ENCODE results near the gene EVI5.
A peak's percentile ranks its signal among the peaks of the same experiment; 100 is the strongest.

The EVI5 gene

DNA sequence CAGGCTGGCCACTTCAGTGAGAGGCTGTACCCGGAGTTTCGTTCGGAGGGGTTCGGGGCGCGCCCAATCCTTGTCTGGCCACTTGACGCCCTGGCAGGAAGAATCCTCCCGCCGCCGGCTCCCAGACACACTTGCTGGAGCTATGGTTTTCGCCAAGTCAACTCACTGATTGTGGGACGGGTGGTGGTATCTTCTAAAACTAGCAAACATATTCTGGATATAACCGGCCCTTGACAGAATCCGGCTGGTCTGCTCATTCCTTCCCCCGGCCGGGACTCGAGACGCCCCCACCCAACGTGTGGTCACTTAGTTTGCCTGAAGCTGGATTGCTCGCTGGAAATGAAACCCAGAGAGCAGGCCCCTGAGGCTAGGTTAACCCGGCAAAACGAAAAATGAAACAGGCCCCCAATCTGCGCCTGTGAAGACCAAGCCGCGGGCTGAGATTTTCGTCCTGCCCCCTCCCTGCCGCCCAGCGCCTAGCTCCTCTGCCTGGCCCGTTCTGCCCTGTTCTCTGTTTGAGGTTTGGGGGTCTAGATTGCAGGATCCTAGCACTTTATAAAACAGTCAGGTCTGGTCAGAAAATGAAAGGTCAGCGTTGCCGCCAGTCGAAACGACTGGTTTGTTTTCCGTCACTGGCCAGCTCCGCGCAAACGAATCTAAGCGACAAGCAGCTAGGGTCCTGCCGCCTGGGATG lies 302.8 kb downstream of the EVI5 start:
- no peak for TF ChIP-seq EZH2 (IDR thresholded peaks at IDR 0.05; ENCODE audit: borderline replicate concordance, low read length)
- TF ChIP-seq, protein P1, sequence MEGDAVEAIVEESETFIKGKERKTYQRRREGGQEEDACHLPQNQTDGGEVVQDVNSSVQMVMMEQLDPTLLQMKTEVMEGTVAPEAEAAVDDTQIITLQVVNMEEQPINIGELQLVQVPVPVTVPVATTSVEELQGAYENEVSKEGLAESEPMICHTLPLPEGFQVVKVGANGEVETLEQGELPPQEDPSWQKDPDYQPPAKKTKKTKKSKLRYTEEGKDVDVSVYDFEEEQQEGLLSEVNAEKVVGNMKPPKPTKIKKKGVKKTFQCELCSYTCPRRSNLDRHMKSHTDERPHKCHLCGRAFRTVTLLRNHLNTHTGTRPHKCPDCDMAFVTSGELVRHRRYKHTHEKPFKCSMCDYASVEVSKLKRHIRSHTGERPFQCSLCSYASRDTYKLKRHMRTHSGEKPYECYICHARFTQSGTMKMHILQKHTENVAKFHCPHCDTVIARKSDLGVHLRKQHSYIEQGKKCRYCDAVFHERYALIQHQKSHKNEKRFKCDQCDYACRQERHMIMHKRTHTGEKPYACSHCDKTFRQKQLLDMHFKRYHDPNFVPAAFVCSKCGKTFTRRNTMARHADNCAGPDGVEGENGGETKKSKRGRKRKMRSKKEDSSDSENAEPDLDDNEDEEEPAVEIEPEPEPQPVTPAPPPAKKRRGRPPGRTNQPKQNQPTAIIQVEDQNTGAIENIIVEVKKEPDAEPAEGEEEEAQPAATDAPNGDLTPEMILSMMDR (IDR thresholded peaks at IDR 0.05; ENCODE audit: low read length): no peak
- Histone ChIP-seq H3K4me2 (ENCODE audit: low read length) (peak overlapping the region; percentile 83), H3K4me3 (ENCODE audit: low read depth, low read length, poor library complexity, severe bottlenecking) (peak overlapping the region; percentile 85), H3K9me2 (ENCODE audit: low read depth, low read length) (no peaks in the 10 kb centered on the region), H3K36me3 (ENCODE audit: insufficient read depth, low read length) (peaks cover 54% of the 10 kb centered on the region), H3K27ac (ENCODE audit: low read depth, low read length, poor library complexity, severe bottlenecking) (peak overlapping the region; percentile 87), H4K20me1 (ENCODE audit: insufficient read depth, low read length) (no peaks in the 10 kb centered on the region), H3K9me3 (ENCODE audit: low read length) (no peaks in the 10 kb centered on the region), H3F3A (ENCODE audit: insufficient read depth, low read length) (no peaks in the 10 kb centered on the region), H3K9ac (ENCODE audit: low read length) (peak overlapping the region; percentile 73), H3K79me2 (ENCODE audit: insufficient read depth, low read length) (no peaks in the 10 kb centered on the region), H3K27me3 (ENCODE audit: insufficient read depth, low read length) (no peaks in the 10 kb centered on the region), H2AFZ (ENCODE audit: low read length) (no peak overlapping the region), H3K4me1 (ENCODE audit: insufficient read depth, low read length, severe bottlenecking) (peaks cover 28% of the 10 kb centered on the region)

DNA sequence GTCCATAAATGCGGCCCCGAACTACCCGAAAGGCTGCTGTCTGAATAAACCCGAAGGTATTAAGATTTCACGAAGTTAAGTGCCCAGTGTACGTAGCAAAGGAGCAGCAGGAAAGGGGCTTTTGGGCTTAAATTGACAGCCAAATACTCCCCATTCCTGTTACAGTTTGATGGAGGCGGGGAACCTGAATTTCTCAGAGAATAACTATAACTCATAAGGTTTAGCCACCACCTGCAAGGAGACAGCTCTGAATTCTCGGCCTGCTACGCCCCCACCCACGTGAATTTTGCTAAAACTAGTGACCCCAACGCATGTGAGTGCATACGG lies 303.3 kb downstream of the EVI5 start:
- Histone ChIP-seq H3K79me2 (ENCODE audit: insufficient read depth, low read length) (no peaks in the 10 kb centered on the region), H3K9ac (ENCODE audit: low read length) (no peak overlapping the region), H4K20me1 (ENCODE audit: insufficient read depth, low read length) (no peaks in the 10 kb centered on the region), H3K27me3 (ENCODE audit: insufficient read depth, low read length) (no peaks in the 10 kb centered on the region), H3K36me3 (ENCODE audit: insufficient read depth, low read length) (peaks cover 58% of the 10 kb centered on the region), H3K27ac (ENCODE audit: low read depth, low read length, poor library complexity, severe bottlenecking) (no peak overlapping the region), H2AFZ (ENCODE audit: low read length) (no peak overlapping the region), H3K9me2 (ENCODE audit: low read depth, low read length) (no peaks in the 10 kb centered on the region), H3K4me1 (ENCODE audit: insufficient read depth, low read length, severe bottlenecking) (peaks cover 31% of the 10 kb centered on the region), H3K4me3 (ENCODE audit: low read depth, low read length, poor library complexity, severe bottlenecking) (no peak overlapping the region), H3K4me2 (ENCODE audit: low read length) (no peak overlapping the region), H3F3A (ENCODE audit: insufficient read depth, low read length) (no peaks in the 10 kb centered on the region), H3K9me3 (ENCODE audit: low read length) (no peaks in the 10 kb centered on the region)
- TF ChIP-seq EZH2 (IDR thresholded peaks at IDR 0.05; ENCODE audit: borderline replicate concordance, low read length): no peak
- TF ChIP-seq, protein P1 (IDR thresholded peaks at IDR 0.05; ENCODE audit: low read length): no peak

DNA sequence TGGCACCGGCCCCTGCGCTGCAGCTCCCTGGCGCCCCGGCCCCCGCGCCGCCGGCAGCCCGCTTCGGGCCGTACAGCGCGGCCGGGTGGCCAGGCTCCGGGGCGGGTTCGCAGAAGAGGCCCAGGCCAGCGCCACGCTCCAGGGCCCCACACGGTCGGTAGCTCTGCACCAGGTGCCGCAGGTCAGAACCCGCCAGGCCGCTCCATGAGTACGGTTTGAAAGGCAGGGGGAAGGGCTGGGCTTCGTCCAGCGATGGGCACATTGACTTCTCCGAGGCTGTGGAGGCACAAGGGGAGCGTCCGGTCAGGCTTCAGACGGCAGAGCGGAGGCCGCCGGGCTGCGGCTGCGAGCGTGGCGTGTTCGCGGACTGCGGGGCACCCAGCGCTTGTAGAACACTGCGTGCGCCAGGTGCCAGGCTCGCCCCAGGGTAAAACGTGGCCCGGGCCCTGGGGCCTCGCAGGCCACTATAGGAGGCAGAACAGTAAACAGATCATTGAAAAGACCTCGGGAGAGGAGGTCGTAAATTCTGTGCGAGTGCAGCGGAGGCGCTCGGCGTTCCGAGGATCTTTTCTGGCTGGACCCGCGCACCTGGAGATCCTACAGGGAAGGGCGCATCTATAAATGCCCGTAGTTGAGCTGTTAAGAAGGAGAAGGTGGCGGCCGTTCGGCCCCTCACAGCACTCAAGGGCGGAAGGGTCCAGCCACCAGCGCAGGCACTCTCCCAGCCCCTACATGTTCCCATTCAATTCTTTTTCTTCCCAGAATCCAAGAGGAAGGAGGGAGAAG lies 303.9 kb downstream of the EVI5 start:
- no peak overlapping the region for H3K4me3 ChIP-seq (ENCODE audit: low read depth, low read length, poor library complexity, severe bottlenecking)
- no peaks in the 10 kb centered on the region for H3K9me2 ChIP-seq (ENCODE audit: low read depth, low read length)
- no peaks in the 10 kb centered on the region for H3K79me2 ChIP-seq (ENCODE audit: insufficient read depth, low read length)
- H3K27ac ChIP-seq (ENCODE audit: low read depth, low read length, poor library complexity, severe bottlenecking): no peak overlapping the region
- H3K4me1 ChIP-seq (ENCODE audit: insufficient read depth, low read length, severe bottlenecking): peaks cover 37% of the 10 kb centered on the region
- H3K36me3 ChIP-seq (ENCODE audit: insufficient read depth, low read length): peaks cover 61% of the 10 kb centered on the region
- no peaks in the 10 kb centered on the region for H3F3A ChIP-seq (ENCODE audit: insufficient read depth, low read length)
- H3K9me3 ChIP-seq (ENCODE audit: low read length): no peaks in the 10 kb centered on the region
- H3K4me2 ChIP-seq (ENCODE audit: low read length): no peak overlapping the region
- H3K9ac ChIP-seq (ENCODE audit: low read length): no peak overlapping the region
- no peaks in the 10 kb centered on the region for H4K20me1 ChIP-seq (ENCODE audit: insufficient read depth, low read length)
- TF ChIP-seq, protein P1 (IDR thresholded peaks at IDR 0.05; ENCODE audit: low read length): no peak
- no peak for TF ChIP-seq EZH2 (IDR thresholded peaks at IDR 0.05; ENCODE audit: borderline replicate concordance, low read length)
- no peaks in the 10 kb centered on the region for H3K27me3 ChIP-seq (ENCODE audit: insufficient read depth, low read length)
- no peak overlapping the region for H2AFZ ChIP-seq (ENCODE audit: low read length)

Measured in OCI-LY1 (cell line).